GM18873 (cell line): ENCODE data around the gene INSYN2B.
"Not testable (repeated sequence)": the region's sequence is repeated elsewhere in the genome, so short reads cannot be mapped to it uniquely, and the experiment has no call there.

Experiments
- ATAC-seq: cut with Tn5 transposase; IDR thresholded peaks from one replicate; pipeline ENCODE4 v1.9.1; 2021; ENCODE audit warnings: mild to moderate bottlenecking, moderate library complexity, moderate number of reproducible peaks; ENCODE audit not compliant: unreplicated experiment, low FRiP score

Gene INSYN2B

GRCh38 chr5:169861934-169862333 lies 118.4 kb downstream of the INSYN2B start:
- no peak for ATAC-seq

- no peak for ATAC-seq
Observed at GRCh38 chr5:169861433-169861832, 118.9 kb downstream of the INSYN2B start.

GRCh38 chr5:169860585-169860984 lies 119.7 kb downstream of the INSYN2B start:
- no peak for ATAC-seq

- ATAC-seq: no peak
Observed at GRCh38 chr5:169856571-169856970, 123.7 kb downstream of the INSYN2B start.

GRCh38 chr5:169851321-169851850 lies 128.9 kb downstream of the INSYN2B start:
- no peak for ATAC-seq

GRCh38 chr5:169850409-169850808 lies 129.9 kb downstream of the INSYN2B start:
- ATAC-seq: no peak

- no peak for ATAC-seq
Observed at GRCh38 chr5:169848792-169849191, 131.5 kb downstream of the INSYN2B start.

GRCh38 chr5:169848271-169848670 lies 132.0 kb downstream of the INSYN2B start:
- ATAC-seq: no peak

- ATAC-seq: no peak
Observed at GRCh38 chr5:169847519-169847918, 132.8 kb downstream of the INSYN2B start.

GRCh38 chr5:169842699-169843098 lies 137.6 kb downstream of the INSYN2B start:
- no peak for ATAC-seq

GRCh38 chr5:169840405-169840804 lies 139.9 kb downstream of the INSYN2B start:
- ATAC-seq: no peak

- ATAC-seq: peak; percentile 92
Observed at GRCh38 chr5:169838688-169839087, 141.6 kb downstream of the INSYN2B start.

GRCh38 chr5:169837686-169838085 lies 142.6 kb downstream of the INSYN2B start:
- ATAC-seq: no peak

GRCh38 chr5:169836835-169837536 lies 143.3 kb downstream of the INSYN2B start:
- no peak for ATAC-seq

- not testable (repeated sequence) for ATAC-seq
Observed at GRCh38 chr5:169834540-169834939, 145.8 kb downstream of the INSYN2B start.

GRCh38 chr5:169833681-169834292 lies 146.5 kb downstream of the INSYN2B start:
- ATAC-seq: not testable (repeated sequence)

GRCh38 chr5:169832845-169833244 lies 147.4 kb downstream of the INSYN2B start:
- no peak for ATAC-seq

GRCh38 chr5:169832304-169832703 lies 148.0 kb downstream of the INSYN2B start:
- ATAC-seq: no peak

- no peak for ATAC-seq
Observed at GRCh38 chr5:169831331-169831730, 149.0 kb downstream of the INSYN2B start.

- peak; percentile 44 for ATAC-seq
Observed at GRCh38 chr5:169828385-169828784, 151.9 kb downstream of the INSYN2B start.

GRCh38 chr5:169827769-169828168 lies 152.5 kb downstream of the INSYN2B start:
- ATAC-seq: no peak

- no peak for ATAC-seq
Observed at GRCh38 chr5:169826618-169827017, 153.7 kb downstream of the INSYN2B start.
